ENCODE data around the gene GNL3. TPM values are rescaled to one million over a fixed set of nuclear protein-coding genes. Genes with fewer than 3 reads are reported as not detected.

GNL3 gene
- total and polyA plus RNA-seq, 2 of the 8 experiments (the other 6 are each of a cell fraction or from before 2014, with no cell fraction given) = 45.5 to 184 TPM

GRCh38 chr3:52651592-52651991, 34.2 kb upstream of the GNL3 start (continued):
- TF ChIP-seq SAP30 (IDR thresholded peaks at IDR 0.05; ENCODE audit: insufficient read depth, insufficient replicate concordance, low read length) (no peak), MAFK (IDR thresholded peaks at IDR 0.05; ENCODE audit: low read depth, low read length) (no peak), RXRA (IDR thresholded peaks at IDR 0.05; ENCODE audit: insufficient read depth, low read depth, low read length) (no peak), CHD2 (IDR thresholded peaks at IDR 0.05; ENCODE audit: low read length) (no peak), BACH1 (IDR thresholded peaks at IDR 0.05; ENCODE audit: low read length) (no peak)

Data from H1 (cell line).